B cell (primary cell): Measurements from ENCODE around the gene CD79A. TPM values are rescaled to one million over a fixed set of nuclear protein-coding genes. Genes with fewer than 3 reads are reported as not detected.

Experiments used
- ATAC-seq: fragments of 200-7000 bp; cut with Tn5 transposase; one replicate; pipeline ENCODE4 v1.10.0; 2021; ENCODE audit warnings: low read depth, mild to moderate bottlenecking, moderate number of reproducible peaks, moderate library complexity
- CTCF ChIA-PET: fragments of 350-600 bp; sonication (Branson Sonifier 250); formaldehyde crosslinking; loops from one replicate; lab custom pipeline; 2021; ENCODE audit warnings: antibody characterized with exemption, inconsistent platforms; lab: Charles Lee
- POLR2A ChIA-PET: fragments of 350-600 bp; sonication (Branson Sonifier 250); formaldehyde crosslinking; loops from one replicate; lab custom pipeline; 2021; ENCODE audit warnings: antibody characterized with exemption; lab: Charles Lee
- DNase-seq: peaks from one replicate; pipeline ENCODE4 v3.0.0; 2013
- H2AFZ ChIP-seq: 2 replicates; pipeline ENCODE4 v1.6.1; 2012; ENCODE audit warnings: mild to moderate bottlenecking, low read depth, low read length; ENCODE audit not compliant: insufficient read depth, poor library complexity, severe bottlenecking
- H3K27ac ChIP-seq, 2 donors: 1 replicate in 1 of 2; 2 replicates in 1 of 2; pipeline ENCODE4 v1.5.1; 2012 to 2013; ENCODE audit warnings: low read length in 2 of 2, mild to moderate bottlenecking in 2 of 2, moderate library complexity in 1 of 2
- H3K27me3 ChIP-seq, 4 experiments: fragments of 200-600 bp in 1 of 4; sonication (generic) in 1 of 4; replicated peaks in 1 of 4; 1 replicate in 2 of 4; 2 replicates in 2 of 4; pipeline versions ENCODE4 v1.6.1 to v1.7.0; 2013 to 2016; ENCODE audit warnings: low read length in 3 of 4, mild to moderate bottlenecking in 2 of 4, mixed read lengths in 1 of 4, moderate library complexity in 1 of 4; ENCODE audit not compliant: insufficient read depth in 4 of 4, control insufficient read depth in 3 of 4; ENCODE audit errors: control extremely low read depth in 1 of 4
- H3K36me3 ChIP-seq, 2 experiments: replicated peaks in 1 of 2; 1 replicate in 1 of 2; 2 replicates in 1 of 2; pipeline versions ENCODE4 v1.6.1 to v1.7.1; 2013; ENCODE audit warnings: low read length in 1 of 2; ENCODE audit not compliant: insufficient read depth in 2 of 2, control insufficient read depth in 1 of 2; ENCODE audit errors: control extremely low read depth in 1 of 2, extremely low read depth in 1 of 2
- H3K4me1 ChIP-seq, 2 donors: fragments of 200-600 bp in 1 of 2; sonication (generic) in 1 of 2; 1 replicate in 1 of 2; 2 replicates in 1 of 2; pipeline versions ENCODE4 v1.5.1 to v1.6.1; 2013 to 2017; ENCODE audit warnings: low read length in 2 of 2; ENCODE audit not compliant: control insufficient read depth in 2 of 2, insufficient read depth in 2 of 2
- H3K4me2 ChIP-seq: replicated peaks from 2 replicates; pipeline ENCODE3; 2012; ENCODE audit warnings: mild to moderate bottlenecking, low read depth, low read length; ENCODE audit not compliant: poor library complexity, severe bottlenecking
- H3K4me3 ChIP-seq, 5 experiments: fragments of 200-600 bp in 1 of 5; sonication (generic) in 1 of 5; 1 replicate in 3 of 5; 2 replicates in 2 of 5; pipeline versions ENCODE4 v1.5.1 to v1.7.0; 2011 to 2016; ENCODE audit warnings: low read length in 4 of 5, mild to moderate bottlenecking in 4 of 5, low read depth in 2 of 5, control low read depth in 1 of 5, moderate library complexity in 1 of 5; ENCODE audit not compliant: insufficient read depth in 1 of 5; ENCODE audit errors: control extremely low read depth in 1 of 5, extremely low read depth in 1 of 5
- H3K79me2 ChIP-seq: fragments of 200-600 bp; sonication (generic); one replicate; pipeline ENCODE4 v1.6.0; 2016; ENCODE audit warnings: low read length; ENCODE audit not compliant: control insufficient read depth, insufficient read depth
- H3K9ac ChIP-seq: fragments of 200-600 bp; sonication (generic); 2 replicates; pipeline ENCODE4 v1.6.1; 2017; ENCODE audit warnings: mild to moderate bottlenecking, low read length, moderate library complexity
- H3K9me3 ChIP-seq, 3 donors: one replicate each; pipeline versions ENCODE4 v1.6.1 to v1.7.1; 2013; ENCODE audit warnings: low read length in 2 of 3; ENCODE audit not compliant: control insufficient read depth in 2 of 3, insufficient read depth in 1 of 3; ENCODE audit errors: control extremely low read depth in 1 of 3
- H4K20me1 ChIP-seq: 2 replicates; pipeline ENCODE4 v1.6.0; 2012; ENCODE audit warnings: mild to moderate bottlenecking, low read length; ENCODE audit not compliant: insufficient read depth, control insufficient read depth, poor library complexity, severe bottlenecking
- H3K27ac Mint-ChIP-seq: one replicate; pipeline ENCODE4 v1.8.0; 2021; ENCODE audit warnings: mixed read lengths
- H3K27me3 Mint-ChIP-seq: one replicate; pipeline ENCODE4 v1.8.0; 2021; ENCODE audit warnings: mixed read lengths
- H3K4me1 Mint-ChIP-seq: one replicate; pipeline ENCODE4 v1.8.0; 2021; ENCODE audit warnings: mixed read lengths
- H3K4me3 Mint-ChIP-seq: one replicate; pipeline ENCODE4 v1.8.0; 2021; ENCODE audit warnings: mixed read lengths
- H3K9me3 Mint-ChIP-seq: one replicate; pipeline ENCODE4 v1.8.0; 2022; ENCODE audit warnings: mixed read lengths; ENCODE audit not compliant: insufficient read depth
- EZH2 ChIP-seq: IDR thresholded peaks from 2 replicates; pipeline ENCODE4 v1.6.1; 2012; ENCODE audit warnings: borderline replicate concordance, low read depth, mild to moderate bottlenecking, moderate library complexity, low read length; ENCODE audit not compliant: insufficient read depth, poor library complexity, severe bottlenecking
- WGBS: methylation state at CpG from one replicate; pipeline ENCODE4 v1.1.5; 2013; ENCODE audit warnings: missing lambda C conversion rate; ENCODE audit not compliant: insufficient coverage; 5-methylcytosine and 5-hydroxymethylcytosine counted together
- intact Hi-C: fragments of 100-400 bp; cut with micrococcal nuclease; formaldehyde crosslinking; loops from one replicate; pipeline ENCODE4 v1.10.0; 2022
- polyA plus RNA-seq: library from polyadenylated mRNA; depleted of rRNA; stranded (reverse); fragments of >200 nt; gene quantifications from 2 replicates; pipeline ENCODE4 v1.2.3, GENCODE V29; 2012
- total RNA-seq, 2 donors: library from RNA; stranded (reverse); fragments of 120-200 nt in 1 of 2; gene quantifications; 1 replicate in 1 of 2; 2 replicates in 1 of 2; pipeline versions ENCODE4 v1.2.3 to v1.2.4, GENCODE V29; 2013 to 2022
- TF ChIP-seq, protein P1 (sequence below): fragments of 200-600 bp; IDR thresholded peaks from one replicate; pipeline ENCODE4 v1.8.0; 2022; ENCODE audit warnings: antibody characterized with exemption, mild to moderate bottlenecking

The CD79A gene
- total and polyA plus RNA-seq, 2 donors (not counting 1 experiment from before 2014, with no cell fraction given), result 1,280 to 1,471 TPM

DNA sequence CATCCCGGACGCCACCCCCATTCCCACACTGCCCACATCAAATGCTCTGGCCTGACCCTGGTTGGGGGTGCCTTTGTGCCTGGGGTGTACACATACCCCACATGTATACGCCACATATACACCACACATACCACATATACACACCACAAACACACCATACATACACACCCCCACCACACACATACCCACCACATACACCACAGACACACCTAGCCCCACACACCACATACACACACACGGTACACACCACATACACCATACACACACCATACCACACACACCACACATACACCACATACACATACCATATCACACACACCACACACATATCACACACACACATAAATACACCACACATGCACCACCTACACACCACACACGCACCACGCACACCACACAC is 41.0 kb downstream of the CD79A start:
- Histone ChIP-seq H4K20me1 (peaks cover 23% of the 10 kb centered on the region), H2AFZ (no peak overlapping the region), H3K79me2 (peaks cover 2% of the 10 kb centered on the region), H3K4me3 (no peak overlapping the region), H3K9me3 (peaks cover 0 to 29% (median 0%) of the 10 kb centered on the region in 3 donors), H3K36me3 (no peaks in the 10 kb centered on the region), H3K27ac (no peak overlapping the region), H3K4me2 (no peak overlapping the region), H3K4me1 (peaks cover 53 to 55% of the 10 kb centered on the region in 2 donors), H3K9ac (no peak overlapping the region), H3K27me3 (peaks cover 0 to 70% (median 47%) of the 10 kb centered on the region in 4 experiments)
- H3K27ac Mint-ChIP-seq, result no peak overlapping the region
- no peaks in the 10 kb centered on the region for H3K9me3 Mint-ChIP-seq
- TF ChIP-seq EZH2, result no peak
- TF ChIP-seq, protein P1, sequence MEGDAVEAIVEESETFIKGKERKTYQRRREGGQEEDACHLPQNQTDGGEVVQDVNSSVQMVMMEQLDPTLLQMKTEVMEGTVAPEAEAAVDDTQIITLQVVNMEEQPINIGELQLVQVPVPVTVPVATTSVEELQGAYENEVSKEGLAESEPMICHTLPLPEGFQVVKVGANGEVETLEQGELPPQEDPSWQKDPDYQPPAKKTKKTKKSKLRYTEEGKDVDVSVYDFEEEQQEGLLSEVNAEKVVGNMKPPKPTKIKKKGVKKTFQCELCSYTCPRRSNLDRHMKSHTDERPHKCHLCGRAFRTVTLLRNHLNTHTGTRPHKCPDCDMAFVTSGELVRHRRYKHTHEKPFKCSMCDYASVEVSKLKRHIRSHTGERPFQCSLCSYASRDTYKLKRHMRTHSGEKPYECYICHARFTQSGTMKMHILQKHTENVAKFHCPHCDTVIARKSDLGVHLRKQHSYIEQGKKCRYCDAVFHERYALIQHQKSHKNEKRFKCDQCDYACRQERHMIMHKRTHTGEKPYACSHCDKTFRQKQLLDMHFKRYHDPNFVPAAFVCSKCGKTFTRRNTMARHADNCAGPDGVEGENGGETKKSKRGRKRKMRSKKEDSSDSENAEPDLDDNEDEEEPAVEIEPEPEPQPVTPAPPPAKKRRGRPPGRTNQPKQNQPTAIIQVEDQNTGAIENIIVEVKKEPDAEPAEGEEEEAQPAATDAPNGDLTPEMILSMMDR, result no peak
- ATAC-seq (no peak), DNase-seq (no peak)
- ChIA-PET POLR2A (interaction anchor here (0.8 kb wide), 1 partner anchor 17 kb away, joined by 7 read pairs; no protein-coding TSS in a partner anchor), CTCF (no interaction called here)
- intact Hi-C loops, result no loop called here
- peaks cover 20% of the 10 kb centered on the region for H3K27me3 Mint-ChIP-seq
- peaks cover 28% of the 10 kb centered on the region for H3K4me1 Mint-ChIP-seq
- WGBS, result 89% methylated on average over 6 of the region's 6 CpGs
- no peak overlapping the region for H3K4me3 Mint-ChIP-seq

DNA sequence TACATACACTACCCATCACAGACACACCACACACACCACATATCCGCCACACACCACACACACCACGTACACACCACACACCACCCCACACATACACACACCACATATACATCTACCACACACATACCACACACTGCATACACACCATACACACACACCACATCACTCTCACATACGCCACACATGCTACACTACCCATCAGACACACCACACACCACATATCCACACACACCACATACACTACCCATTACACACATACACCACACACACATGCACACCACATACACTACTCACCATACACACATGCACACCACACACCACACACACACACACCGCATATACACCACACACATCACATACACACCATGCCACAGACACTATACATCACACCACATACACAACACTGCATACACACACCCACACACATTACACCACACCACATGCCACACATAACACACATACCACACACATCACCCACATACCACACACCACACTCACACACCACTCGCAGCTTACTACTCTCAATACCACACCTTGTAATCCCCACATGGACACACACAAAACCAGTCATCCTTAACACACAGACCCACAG is 41.7 kb downstream of the CD79A start:
- peaks cover 0 to 64% (median 45%) of the 10 kb centered on the region in 4 experiments for H3K27me3 ChIP-seq
- H3K9me3 Mint-ChIP-seq, result no peaks in the 10 kb centered on the region
- peaks cover 18% of the 10 kb centered on the region for H4K20me1 ChIP-seq
- ChIA-PET CTCF (interaction anchor here (0.9 to 1.6 kb wide), 4 partner anchors 20 to 56 kb away, joined by 3 to 5 read pairs (median 4); no protein-coding TSS in a partner anchor), POLR2A (interaction anchor here (1.1 kb wide), 1 partner anchor 7 kb away, joined by 3 read pairs; no protein-coding TSS in a partner anchor)
- no peak overlapping the region for H3K27ac Mint-ChIP-seq
- H3K4me2 ChIP-seq, result no peak overlapping the region
- no peaks in the 10 kb centered on the region for H3K36me3 ChIP-seq
- peaks cover 20% of the 10 kb centered on the region for H3K27me3 Mint-ChIP-seq
- H3K4me3 Mint-ChIP-seq, result no peak overlapping the region
- H3K9me3 ChIP-seq, result peaks cover 0 to 24% (median 0%) of the 10 kb centered on the region in 3 donors
- no peak overlapping the region for H3K9ac ChIP-seq
- peaks cover 27% of the 10 kb centered on the region for H3K4me1 Mint-ChIP-seq
- ATAC-seq (no peak), DNase-seq (no peak)
- H2AFZ ChIP-seq, result no peak overlapping the region
- WGBS, result 97% methylated on average over 5 of the region's 5 CpGs
- H3K79me2 ChIP-seq, result peaks cover 6% of the 10 kb centered on the region
- H3K4me1 ChIP-seq, result peaks cover 52 to 53% of the 10 kb centered on the region in 2 donors
- TF ChIP-seq, protein P1, result no peak
- no peak for TF ChIP-seq EZH2
- no peak overlapping the region for H3K4me3 ChIP-seq
- intact Hi-C loops, result no loop called here
- H3K27ac ChIP-seq, result no peak overlapping the region
